WERI-Rb-1 (cell line): ENCODE results near the gene CCDC180.

Experiments
- DNase-seq: peaks from one replicate; pipeline ENCODE4 v3.0.0-alpha.2; 2020
- H3K27ac ChIP-seq: fragments of 250-450 bp; sonication (Bioruptor Pico); 2 replicates; pipeline ENCODE4 v1.5.1; 2020; ENCODE audit warnings: mild to moderate bottlenecking, moderate library complexity
- H3K27me3 ChIP-seq: fragments of 250-450 bp; sonication (Bioruptor Pico); 2 replicates; pipeline ENCODE4 v1.5.1; 2021; ENCODE audit warnings: mild to moderate bottlenecking, low read depth, moderate library complexity; ENCODE audit not compliant: insufficient read depth, severe bottlenecking
- H3K36me3 ChIP-seq: fragments of 250-450 bp; sonication (Bioruptor Pico); 2 replicates; pipeline ENCODE4 v1.5.1; 2020; ENCODE audit warnings: mild to moderate bottlenecking, moderate library complexity
- H3K4me3 ChIP-seq: 2 replicates; pipeline ENCODE4 v1.5.1; 2011; ENCODE audit warnings: low read depth, mild to moderate bottlenecking, control low read depth, low read length
- H3K9me3 ChIP-seq: fragments of 250-450 bp; sonication (Bioruptor Pico); 2 replicates; pipeline ENCODE4 v1.5.1; 2021; ENCODE audit warnings: mild to moderate bottlenecking, moderate library complexity; ENCODE audit not compliant: severe bottlenecking
- TF ChIP-seq, protein P1 (sequence below): IDR thresholded peaks from 2 replicates; pipeline ENCODE4 v1.5.1; 2011; ENCODE audit warnings: low read depth, mild to moderate bottlenecking, control low read depth, inconsistent platforms, low read length

CCDC180 gene

DNA sequence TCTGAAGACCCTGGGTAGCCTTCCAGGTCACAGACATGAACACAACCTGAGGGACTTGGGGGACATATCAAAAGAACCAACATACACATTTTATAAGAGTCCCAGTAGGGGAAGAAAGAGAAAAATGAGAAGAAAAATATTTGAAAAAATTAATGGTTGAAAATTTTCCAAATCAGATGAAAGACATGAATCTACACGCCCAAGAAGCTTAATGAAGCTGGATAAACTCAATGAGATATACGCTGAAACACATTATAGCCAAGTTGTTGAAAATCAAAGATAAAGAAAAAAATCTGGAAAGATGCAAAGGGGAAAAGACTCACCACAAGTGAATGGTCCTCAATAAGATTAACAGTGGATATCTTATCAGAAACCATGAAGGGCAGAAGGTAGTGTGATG, 9.6 kb upstream of the CCDC180 start:
- TF ChIP-seq, protein P1, sequence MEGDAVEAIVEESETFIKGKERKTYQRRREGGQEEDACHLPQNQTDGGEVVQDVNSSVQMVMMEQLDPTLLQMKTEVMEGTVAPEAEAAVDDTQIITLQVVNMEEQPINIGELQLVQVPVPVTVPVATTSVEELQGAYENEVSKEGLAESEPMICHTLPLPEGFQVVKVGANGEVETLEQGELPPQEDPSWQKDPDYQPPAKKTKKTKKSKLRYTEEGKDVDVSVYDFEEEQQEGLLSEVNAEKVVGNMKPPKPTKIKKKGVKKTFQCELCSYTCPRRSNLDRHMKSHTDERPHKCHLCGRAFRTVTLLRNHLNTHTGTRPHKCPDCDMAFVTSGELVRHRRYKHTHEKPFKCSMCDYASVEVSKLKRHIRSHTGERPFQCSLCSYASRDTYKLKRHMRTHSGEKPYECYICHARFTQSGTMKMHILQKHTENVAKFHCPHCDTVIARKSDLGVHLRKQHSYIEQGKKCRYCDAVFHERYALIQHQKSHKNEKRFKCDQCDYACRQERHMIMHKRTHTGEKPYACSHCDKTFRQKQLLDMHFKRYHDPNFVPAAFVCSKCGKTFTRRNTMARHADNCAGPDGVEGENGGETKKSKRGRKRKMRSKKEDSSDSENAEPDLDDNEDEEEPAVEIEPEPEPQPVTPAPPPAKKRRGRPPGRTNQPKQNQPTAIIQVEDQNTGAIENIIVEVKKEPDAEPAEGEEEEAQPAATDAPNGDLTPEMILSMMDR: no peak
- no peak overlapping the region for H3K4me3 ChIP-seq
- no peak for DNase-seq
- no peaks in the 10 kb centered on the region for H3K27me3 ChIP-seq
- no peak overlapping the region for H3K27ac ChIP-seq
- H3K9me3 ChIP-seq: peaks cover 2% of the 10 kb centered on the region
- peaks cover 8% of the 10 kb centered on the region for H3K36me3 ChIP-seq

DNA sequence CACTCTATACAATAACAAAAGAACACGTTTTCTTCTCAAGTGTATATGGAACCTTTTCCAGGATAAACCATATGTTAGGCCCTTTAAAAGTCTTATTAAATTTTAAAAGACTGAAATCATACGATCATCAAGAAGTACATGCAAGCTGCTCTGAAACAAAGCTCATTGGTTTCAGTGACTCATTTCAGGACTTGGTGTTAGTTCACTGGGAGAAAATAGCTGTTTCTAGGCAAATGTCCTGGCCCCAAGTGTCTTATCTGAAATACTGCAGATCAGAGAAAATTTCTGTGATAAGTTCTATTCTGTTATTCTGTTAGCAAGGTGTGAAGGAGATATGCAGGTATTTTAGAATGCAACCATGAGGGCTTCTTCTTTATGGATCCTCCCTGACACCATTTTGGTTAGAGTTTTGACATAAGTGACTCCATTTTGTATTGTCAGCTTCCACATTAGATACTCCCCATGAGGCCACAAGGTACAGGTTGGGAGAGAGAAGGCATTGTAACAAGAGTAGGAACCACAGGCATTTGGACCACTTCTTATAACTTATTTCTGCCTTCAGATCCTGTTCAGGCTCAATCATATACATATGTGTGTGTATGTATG, 7.5 kb upstream of the CCDC180 start:
- Histone ChIP-seq H3K9me3 (peaks cover 2% of the 10 kb centered on the region), H3K27me3 (no peaks in the 10 kb centered on the region), H3K36me3 (no peaks in the 10 kb centered on the region; the same call in 1 of the 2 replicates), H3K27ac (no peak overlapping the region), H3K4me3 (no peak overlapping the region)
- TF ChIP-seq, protein P1: no peak
- no peak for DNase-seq

DNA sequence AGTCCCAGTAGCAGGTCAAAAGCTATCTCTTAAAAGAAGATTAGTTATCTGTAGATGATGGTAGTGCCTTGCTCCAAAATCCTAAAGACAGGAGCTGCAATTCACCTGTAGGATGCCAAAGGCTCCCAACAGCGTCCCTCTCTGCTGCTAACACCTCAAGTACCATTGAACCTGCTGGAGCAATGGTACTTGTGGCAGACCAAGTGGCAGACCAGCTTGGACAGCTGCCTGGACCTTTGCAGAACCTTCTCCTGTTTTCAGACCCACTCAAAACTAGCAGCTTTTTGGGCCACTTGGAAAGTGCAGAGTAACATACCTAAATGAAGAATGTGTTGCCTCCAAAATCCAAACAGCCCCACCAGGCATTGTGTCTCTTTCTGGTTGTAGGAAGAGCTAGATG, 6.9 kb upstream of the CCDC180 start:
- Histone ChIP-seq H3K27me3 (no peaks in the 10 kb centered on the region), H3K9me3 (peaks cover 2% of the 10 kb centered on the region), H3K4me3 (no peak overlapping the region), H3K36me3 (no peaks in the 10 kb centered on the region; the same call in 1 of the 2 replicates), H3K27ac (no peak overlapping the region)
- TF ChIP-seq, protein P1: no peak
- no peak for DNase-seq

DNA sequence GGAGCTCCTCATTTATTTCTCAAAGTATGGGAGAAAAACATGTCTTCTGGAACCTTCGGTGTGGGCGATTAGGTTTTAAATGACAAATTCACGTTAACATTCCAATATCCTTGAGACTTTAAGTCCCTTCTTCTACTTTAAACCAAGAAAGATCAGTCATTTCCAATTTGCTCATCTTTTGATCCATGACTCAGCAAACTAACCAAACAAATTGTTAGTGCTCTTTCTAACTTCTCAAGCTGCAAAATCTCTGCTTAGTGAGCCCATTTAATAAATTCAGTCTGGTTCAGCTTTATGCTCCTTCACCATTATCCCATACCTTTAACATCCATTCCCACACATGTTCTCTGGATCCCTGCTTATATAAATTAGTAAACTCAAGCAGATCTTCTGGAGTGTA, 5.5 kb upstream of the CCDC180 start:
- DNase-seq: no peak
- TF ChIP-seq, protein P1: no peak

DNA sequence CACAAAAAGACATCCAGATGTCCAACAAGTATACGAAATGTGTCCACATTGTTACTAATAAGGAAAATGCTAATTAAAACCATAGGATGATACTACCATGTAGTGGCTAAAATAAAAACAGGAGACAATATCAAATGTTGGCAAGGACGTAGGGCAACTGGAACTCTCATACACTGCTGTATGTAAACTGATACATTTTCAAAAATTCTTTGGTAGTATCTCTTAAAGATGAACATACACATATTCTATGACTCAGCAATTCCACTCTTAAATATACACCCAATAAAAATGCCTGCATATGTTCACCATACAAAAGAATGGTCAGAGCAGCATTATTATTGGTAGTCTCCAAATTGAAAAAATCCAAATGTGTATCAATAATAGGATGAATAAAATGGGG, 2.9 kb upstream of the CCDC180 start:
- Histone ChIP-seq H3K27ac (no peak overlapping the region), H3K9me3 (peaks cover 2% of the 10 kb centered on the region), H3K36me3 (peaks cover 5% of the 10 kb centered on the region), H3K27me3 (no peaks in the 10 kb centered on the region), H3K4me3 (no peak overlapping the region)
- DNase-seq: no peak
- TF ChIP-seq, protein P1: no peak

More for the DNA sequence above, 5.5 kb upstream of the CCDC180 start:
- Histone ChIP-seq H3K9me3 (peaks cover 2% of the 10 kb centered on the region), H3K27ac (no peak overlapping the region), H3K4me3 (no peak overlapping the region), H3K36me3 (no peaks in the 10 kb centered on the region; the same call in 1 of the 2 replicates), H3K27me3 (no peaks in the 10 kb centered on the region)
